Pons (tissue), 1 donor: ENCODE measurements around the gene ASPSCR1.

ENCODE experiments used
- DNase-seq: peaks from one replicate; pipeline ENCODE4 v3.0.0-alpha.2; 2016; ENCODE audit warnings: low spot score

The ASPSCR1 gene

GRCh38 chr17:82041144-82041814 lies 63.9 kb downstream of the ASPSCR1 start:
- DNase-seq = no peak

- DNase-seq = no peak
These were observed 65.2 kb downstream of the ASPSCR1 start for GRCh38 chr17:82042649-82043048.

- no peak for DNase-seq
These were observed 66.1 kb downstream of the ASPSCR1 start for GRCh38 chr17:82043507-82043906.

DNA sequence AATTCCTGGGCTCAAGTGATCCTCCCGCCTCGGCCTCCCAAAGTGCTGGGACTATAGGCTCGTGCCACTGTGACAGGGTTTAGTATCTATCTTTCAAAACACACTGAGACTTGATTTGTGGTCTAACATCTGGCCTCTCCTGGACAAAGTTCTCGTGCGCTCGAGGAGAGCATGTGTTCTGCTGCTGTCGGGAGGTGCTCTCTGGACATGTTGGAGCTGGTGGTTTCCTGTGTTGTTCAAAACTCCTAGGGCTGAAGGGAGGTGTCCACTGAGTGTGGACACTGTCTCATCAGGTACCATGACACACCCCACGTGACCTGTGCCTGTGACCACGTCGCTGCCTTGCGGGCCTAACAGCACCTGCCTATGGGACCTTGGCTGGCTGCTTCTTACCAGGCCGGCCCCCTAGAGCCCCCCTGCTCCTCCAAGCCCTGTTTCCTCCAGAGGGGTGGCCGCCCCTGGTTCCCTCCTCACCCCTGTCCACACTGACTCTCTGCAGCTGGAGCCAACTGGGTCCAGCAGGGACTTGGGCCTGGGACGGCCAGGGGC lies 68.6 kb downstream of the ASPSCR1 start:
- DNase-seq = no peak

- no peak for DNase-seq
These were observed 69.5 kb downstream of the ASPSCR1 start for GRCh38 chr17:82046903-82047302.

GRCh38 chr17:82047379-82047778 lies 70.0 kb downstream of the ASPSCR1 start:
- no peak for DNase-seq

DNA sequence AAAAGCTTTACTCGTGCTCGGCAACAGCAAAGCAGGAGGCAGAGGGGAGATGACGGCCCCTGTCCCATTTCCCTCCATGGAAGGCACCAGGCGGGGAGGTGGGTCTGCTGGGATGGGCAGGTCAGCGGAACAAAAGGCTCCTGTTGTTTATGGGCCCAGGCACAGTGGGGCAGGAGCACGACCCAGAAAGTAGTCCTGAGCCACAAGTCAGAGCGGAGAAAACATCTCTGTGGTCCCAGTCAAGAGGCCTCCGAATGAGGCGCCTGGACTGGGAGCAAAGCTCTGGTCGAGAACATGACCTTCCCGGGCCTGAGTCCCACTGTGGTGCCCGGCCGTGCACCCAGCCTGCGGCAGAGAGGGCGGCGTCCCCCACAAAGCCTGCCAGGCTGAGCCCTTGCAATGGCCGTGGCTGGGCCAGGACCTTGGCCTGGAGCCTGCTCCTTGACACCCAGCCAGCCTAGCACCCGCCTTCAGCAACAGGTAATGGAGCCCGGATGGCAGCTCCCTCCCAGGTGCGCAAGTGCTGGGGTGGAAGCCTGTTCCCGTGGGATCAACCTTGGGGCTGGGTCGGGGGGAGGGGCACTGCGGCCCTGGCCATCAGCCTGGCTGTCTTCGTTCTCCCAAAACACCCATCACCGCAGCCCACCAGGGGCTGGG lies 70.6 kb downstream of the ASPSCR1 start:
- DNase-seq = no peak

- no peak for DNase-seq
These were observed 71.1 kb downstream of the ASPSCR1 start for GRCh38 chr17:82048571-82048971.

DNA sequence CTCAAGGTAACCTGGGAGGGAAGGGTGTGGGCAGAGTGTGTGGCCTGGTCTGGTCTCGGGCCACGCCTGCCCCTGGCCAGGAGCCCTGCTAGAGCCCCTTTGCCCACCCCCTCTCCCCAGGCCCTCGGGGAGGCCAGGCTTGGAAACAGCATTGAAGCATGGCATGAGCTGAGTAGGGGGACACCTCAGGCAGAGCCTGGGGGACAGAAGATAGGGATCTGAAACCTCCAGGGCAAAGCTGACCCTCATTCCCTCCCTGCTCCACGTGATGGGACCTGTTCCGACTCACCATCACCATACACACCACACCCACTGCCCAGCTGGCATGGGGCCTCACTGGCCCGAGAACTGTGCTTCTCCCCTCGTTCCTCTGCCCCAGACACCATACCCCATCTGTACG lies 71.7 kb downstream of the ASPSCR1 start:
- no peak for DNase-seq

GRCh38 chr17:82049521-82049971 lies 72.1 kb downstream of the ASPSCR1 start:
- DNase-seq = no peak

DNA sequence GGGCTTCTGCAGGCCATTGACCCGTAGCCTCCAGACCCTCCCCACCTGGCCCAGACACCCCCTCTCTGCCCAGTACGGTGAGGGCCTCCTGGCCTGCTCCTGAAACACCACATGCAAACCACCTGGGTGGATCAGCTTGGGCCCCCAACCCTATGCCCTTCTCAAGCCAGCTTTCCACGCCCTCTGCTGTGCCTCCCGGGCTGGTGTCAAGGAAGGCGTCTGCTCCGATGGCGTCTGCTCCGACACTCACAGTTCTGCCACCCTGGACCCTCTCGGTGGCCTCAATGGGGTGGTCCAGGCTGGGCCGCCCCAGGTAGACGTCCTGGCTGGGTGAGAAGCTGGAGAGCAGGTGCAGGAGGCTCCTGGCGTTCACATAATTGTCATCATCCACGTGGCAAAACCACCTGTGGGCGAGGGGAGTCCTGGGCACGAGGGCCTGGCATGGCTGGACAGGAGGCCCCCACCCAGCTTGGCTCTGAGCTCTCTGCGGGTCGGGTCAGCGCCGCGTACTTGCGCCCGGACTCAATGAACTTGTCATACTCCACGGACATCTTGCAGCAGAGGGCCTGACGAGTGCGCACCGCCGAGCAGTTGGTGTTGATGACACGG lies 72.8 kb downstream of the ASPSCR1 start:
- DNase-seq = no peak

DNA sequence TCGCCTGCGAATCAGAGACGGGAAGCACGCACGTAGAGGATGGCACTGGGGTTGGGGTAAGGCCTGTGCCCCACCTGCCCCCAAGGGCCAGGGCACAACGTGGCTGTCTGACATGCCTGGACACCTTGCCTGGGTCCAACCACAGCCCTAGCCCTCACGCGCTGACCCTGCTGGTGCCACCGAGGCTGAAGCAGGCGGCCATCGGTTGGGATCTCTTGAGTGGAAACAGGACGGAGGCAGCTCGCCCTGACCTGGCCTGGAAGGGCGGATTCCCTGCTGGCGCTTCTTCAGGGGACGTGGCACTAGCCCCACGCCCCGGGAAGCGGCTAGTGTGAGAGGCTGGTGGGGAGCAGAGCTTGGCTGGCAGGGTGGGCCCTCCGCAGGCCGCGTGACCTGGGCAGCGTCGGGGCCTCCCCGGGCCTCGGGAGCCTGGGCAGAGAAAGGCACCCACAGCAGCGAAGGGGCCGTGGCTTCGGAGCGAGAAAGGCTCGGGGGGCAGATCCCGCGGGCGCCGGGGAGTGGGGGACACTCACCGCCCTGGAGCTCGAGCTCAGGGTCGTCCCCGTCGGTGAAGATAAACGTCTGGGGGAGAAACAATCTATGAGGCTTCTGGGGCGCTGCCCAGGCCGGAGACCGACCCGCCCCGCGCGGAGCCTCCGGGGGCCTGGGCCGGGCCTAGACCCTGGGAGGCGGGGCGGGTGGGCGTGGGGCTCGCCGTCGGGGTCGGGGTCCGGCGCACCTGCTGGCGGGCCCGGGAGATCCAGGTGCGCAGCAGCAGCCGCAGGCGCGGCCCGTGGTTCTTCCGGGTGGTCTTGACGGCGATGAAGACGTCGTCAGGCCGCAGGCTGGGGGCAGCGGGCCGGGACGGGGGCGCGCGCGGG lies 73.6 kb downstream of the ASPSCR1 start:
- no peak for DNase-seq

GRCh38 chr17:82051776-82052637 lies 74.6 kb downstream of the ASPSCR1 start, which contains the start of the genes GPS1 and RFNG:
TSS of gene GPS1 (plus strand) at chr17:82051898. CDS start at chr17:82051932, 34 bp downstream.
TSS of gene RFNG (minus strand) at chr17:82051811. CDS start at chr17:82051766, 45 bp downstream.
- DNase-seq = peak; percentile 38

GRCh38 chr17:82052638-82053059 lies 75.2 kb downstream of the ASPSCR1 start:
- DNase-seq = no peak

GRCh38 chr17:82053130-82053529 lies 75.7 kb downstream of the ASPSCR1 start:
- DNase-seq = no peak

GRCh38 chr17:82053556-82054263 lies 76.3 kb downstream of the ASPSCR1 start:
- no peak for DNase-seq

DNA sequence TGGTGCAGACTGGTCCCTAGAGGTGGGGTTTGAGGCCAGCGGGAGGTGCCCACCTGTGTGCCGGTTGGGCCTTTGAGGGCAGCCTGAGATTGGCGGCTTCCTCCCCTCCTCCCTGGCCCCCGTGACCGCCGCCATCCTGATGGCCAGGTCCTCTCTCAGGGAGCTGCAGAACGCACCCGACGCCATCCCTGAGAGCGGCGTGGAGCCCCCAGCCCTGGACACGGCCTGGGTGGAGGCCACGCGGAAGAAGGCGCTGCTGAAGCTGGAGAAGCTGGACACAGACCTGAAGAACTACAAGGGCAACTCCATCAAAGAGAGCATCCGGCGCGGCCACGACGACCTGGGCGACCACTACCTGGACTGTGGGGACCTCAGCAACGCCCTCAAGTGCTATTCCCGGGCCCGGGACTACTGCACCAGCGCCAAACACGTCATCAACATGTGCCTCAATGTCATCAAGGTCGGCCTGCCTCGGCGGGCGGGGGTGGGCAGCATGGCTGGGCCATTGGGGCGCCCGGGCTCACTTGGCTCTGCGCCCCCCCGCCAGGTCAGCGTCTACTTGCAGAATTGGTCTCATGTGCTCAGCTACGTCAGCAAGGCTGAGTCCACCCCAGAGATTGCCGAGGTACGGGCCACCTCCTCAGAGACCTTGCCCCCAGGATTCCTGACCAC lies 77.1 kb downstream of the ASPSCR1 start:
- DNase-seq = no peak

DNA sequence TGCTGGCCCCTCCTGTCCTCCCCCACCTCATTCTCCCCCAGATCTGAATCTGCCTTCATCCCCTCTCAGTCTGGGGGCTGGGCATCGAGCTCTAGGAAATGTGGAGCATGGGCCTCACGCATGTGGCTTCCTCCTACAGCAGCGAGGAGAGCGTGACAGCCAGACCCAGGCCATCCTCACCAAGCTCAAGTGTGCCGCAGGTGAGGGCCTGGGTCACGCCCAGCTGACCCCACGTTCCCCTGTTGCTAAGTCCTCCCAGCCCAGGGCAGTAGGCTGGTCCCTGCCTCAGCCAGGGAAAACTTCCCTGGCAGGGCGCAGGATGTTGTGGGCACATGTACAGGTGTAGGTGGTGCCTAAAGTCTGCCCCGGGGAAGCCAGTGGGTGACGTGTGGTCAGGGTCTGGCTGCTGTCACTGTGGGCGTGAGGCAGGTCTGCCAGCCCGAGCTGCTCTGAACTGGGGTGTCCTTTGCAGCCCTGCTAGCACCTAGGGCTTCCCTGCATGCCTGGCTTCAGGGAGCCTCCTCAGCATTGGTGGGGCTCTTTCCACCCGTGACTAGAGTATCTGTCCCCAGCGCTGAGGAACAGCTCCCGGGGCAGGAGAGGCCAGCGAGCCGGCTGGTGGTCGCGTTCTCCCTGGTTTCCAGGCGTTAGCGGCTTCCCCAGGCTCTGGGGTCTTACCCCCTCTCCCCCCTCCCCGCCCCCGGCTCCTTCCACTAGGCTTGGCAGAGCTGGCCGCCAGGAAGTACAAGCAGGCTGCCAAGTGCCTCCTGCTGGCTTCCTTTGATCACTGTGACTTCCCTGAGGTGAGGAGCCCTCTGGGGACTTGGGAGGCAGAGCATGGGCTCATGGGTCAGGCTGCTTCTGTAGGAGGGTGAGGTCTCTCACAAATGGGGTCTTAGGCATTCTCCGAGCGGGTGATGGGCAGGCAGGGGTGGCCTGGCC lies 77.9 kb downstream of the ASPSCR1 start:
- DNase-seq = no peak
